Neural progenitor cell (in vitro differentiated cells): ENCODE results near the gene ARID5B. TPM values are rescaled to one million over a fixed set of nuclear protein-coding genes. Genes with fewer than 3 reads are reported as not detected.
"Not testable (repeated sequence)": the region's sequence is repeated elsewhere in the genome, so short reads cannot be mapped to it uniquely, and the experiment has no call there.

Experiments used
- DNase-seq: peaks from one replicate; pipeline ENCODE4 v3.0.0-alpha.2; 2016; ENCODE audit warnings: low spot score
- H2AFZ ChIP-seq: fragments of 200-600 bp; sonication (generic); replicated peaks from 2 replicates; pipeline ENCODE4 v1.6.1; 2016; ENCODE audit warnings: antibody characterized with exemption
- H3F3A ChIP-seq: fragments of 200-600 bp; sonication (generic); 2 replicates; pipeline ENCODE4 v1.6.1; 2016; ENCODE audit warnings: antibody characterized with exemption, low read depth
- H3K27ac ChIP-seq: fragments of 200-600 bp; sonication (generic); 2 replicates; pipeline ENCODE4 v1.5.1; 2016; ENCODE audit warnings: mild to moderate bottlenecking
- H3K27me3 ChIP-seq: fragments of 200-600 bp; sonication (generic); 2 replicates; pipeline ENCODE4 v1.6.1; 2016; ENCODE audit warnings: mild to moderate bottlenecking, moderate library complexity
- H3K36me3 ChIP-seq: fragments of 200-600 bp; sonication (generic); 2 replicates; pipeline ENCODE4 v1.5.1; 2016
- H3K4me1 ChIP-seq: fragments of 200-600 bp; sonication (generic); 2 replicates; pipeline ENCODE4 v1.6.1; 2016; ENCODE audit warnings: mixed run types
- H3K4me2 ChIP-seq: fragments of 200-600 bp; sonication (generic); 2 replicates; pipeline ENCODE4 v1.6.1; 2016
- H3K4me3 ChIP-seq: fragments of 200-600 bp; sonication (generic); 2 replicates; pipeline ENCODE4 v1.5.1; 2016
- H3K79me2 ChIP-seq: fragments of 200-600 bp; sonication (generic); 2 replicates; pipeline ENCODE4 v1.6.1; 2016; ENCODE audit warnings: low read depth
- H3K9ac ChIP-seq: fragments of 200-600 bp; sonication (generic); 2 replicates; pipeline ENCODE4 v1.6.1; 2016
- H3K9me3 ChIP-seq: fragments of 200-600 bp; sonication (generic); 2 replicates; pipeline ENCODE4 v1.5.1; 2016; ENCODE audit warnings: low read depth
- H4K20me1 ChIP-seq: fragments of 200-600 bp; sonication (generic); 2 replicates; pipeline ENCODE4 v1.6.1; 2016; ENCODE audit warnings: low read depth
- H3K27ac Mint-ChIP-seq: 3 replicates; pipeline ENCODE4 v1.8.0; 2021; ENCODE audit warnings: mixed read lengths
- H3K27me3 Mint-ChIP-seq: 2 replicates; pipeline ENCODE4 v1.8.0; 2022; ENCODE audit warnings: low read depth, mild to moderate bottlenecking, inconsistent platforms, moderate library complexity, mixed read lengths; ENCODE audit not compliant: insufficient read depth
- H3K36me3 Mint-ChIP-seq: 3 replicates; pipeline ENCODE4 v1.8.0; 2021; ENCODE audit warnings: mixed read lengths
- H3K4me1 Mint-ChIP-seq: 3 replicates; pipeline ENCODE4 v1.8.0; 2021; ENCODE audit warnings: mixed read lengths
- H3K4me3 Mint-ChIP-seq: 3 replicates; pipeline ENCODE4 v1.8.0; 2021; ENCODE audit warnings: mild to moderate bottlenecking, moderate library complexity, mixed read lengths
- H3K9me3 Mint-ChIP-seq: 3 replicates; pipeline ENCODE4 v1.8.0; 2020; ENCODE audit warnings: mixed read lengths
- CTCF ChIP-seq: fragments of 200-600 bp; sonication (generic); IDR thresholded peaks from 2 replicates; pipeline ENCODE4 v1.5.1; 2017; ENCODE audit warnings: antibody characterized with exemption, mild to moderate bottlenecking
- EZH2 ChIP-seq: fragments of 200-600 bp; sonication (generic); IDR thresholded peaks from 2 replicates; pipeline ENCODE4 v1.6.1; 2017; ENCODE audit warnings: antibody characterized with exemption, mild to moderate bottlenecking, moderate library complexity
- EZH2phosphoT487 ChIP-seq: fragments of 200-600 bp; sonication (generic); IDR thresholded peaks from 2 replicates; pipeline ENCODE4 v1.6.1; 2017; ENCODE audit warnings: antibody characterized with exemption
- total RNA-seq: library from RNA; depleted of rRNA; stranded (reverse); fragments of >200 nt; gene quantifications from 2 replicates; pipeline ENCODE4 v1.2.3, GENCODE V29; 2015; ENCODE audit warnings: low replicate concordance

Gene ARID5B
- total RNA-seq, 1 donor from 2014 or later: 1.5 TPM

- TF ChIP-seq EZH2phosphoT487: no peak
- TF ChIP-seq CTCF: no peak
- no peak for TF ChIP-seq EZH2
- H3K4me1 ChIP-seq: peaks cover 5% of the 10 kb centered on the region
- Mint-ChIP-seq H3K4me1 (peaks cover 6% of the 10 kb centered on the region), H3K27ac (no peak overlapping the region), H3K4me3 (no peak overlapping the region), H3K27me3 (no peaks in the 10 kb centered on the region), H3K36me3 (no peaks in the 10 kb centered on the region), H3K9me3 (no peaks in the 10 kb centered on the region)
- no peaks in the 10 kb centered on the region for H3K36me3 ChIP-seq
- H3F3A ChIP-seq: no peaks in the 10 kb centered on the region
- no peaks in the 10 kb centered on the region for H4K20me1 ChIP-seq
- no peaks in the 10 kb centered on the region for H3K27me3 ChIP-seq
- no peak overlapping the region for H3K4me3 ChIP-seq
- no peak for DNase-seq
- H3K79me2 ChIP-seq: no peaks in the 10 kb centered on the region
- no peak overlapping the region for H3K9ac ChIP-seq
- H3K27ac ChIP-seq: no peak overlapping the region
- H3K4me2 ChIP-seq: no peak overlapping the region
- no peak overlapping the region for H2AFZ ChIP-seq
- no peaks in the 10 kb centered on the region for H3K9me3 ChIP-seq
Measured at GRCh38 chr10:61866700-61867368, 34.7 kb upstream of the ARID5B start.

GRCh38 chr10:61867374-61867773, 34.1 kb upstream of the ARID5B start:
- not testable (repeated sequence) for H3K9ac ChIP-seq, H3K27me3 ChIP-seq, H3K4me2 ChIP-seq, H3K36me3 ChIP-seq, H3K4me1 ChIP-seq, H2AFZ ChIP-seq, H3K4me3 Mint-ChIP-seq, DNase-seq, H3K27ac ChIP-seq, H3K36me3 Mint-ChIP-seq, H3K4me3 ChIP-seq, H3F3A ChIP-seq, H3K9me3 ChIP-seq, H4K20me1 ChIP-seq, H3K4me1 Mint-ChIP-seq, H3K27me3 Mint-ChIP-seq, H3K79me2 ChIP-seq, H3K9me3 Mint-ChIP-seq, H3K27ac Mint-ChIP-seq

- not testable (repeated sequence) for H3K27me3 Mint-ChIP-seq, H3K9me3 Mint-ChIP-seq
Measured at GRCh38 chr10:61867817-61868216, 33.7 kb upstream of the ARID5B start.

DNA sequence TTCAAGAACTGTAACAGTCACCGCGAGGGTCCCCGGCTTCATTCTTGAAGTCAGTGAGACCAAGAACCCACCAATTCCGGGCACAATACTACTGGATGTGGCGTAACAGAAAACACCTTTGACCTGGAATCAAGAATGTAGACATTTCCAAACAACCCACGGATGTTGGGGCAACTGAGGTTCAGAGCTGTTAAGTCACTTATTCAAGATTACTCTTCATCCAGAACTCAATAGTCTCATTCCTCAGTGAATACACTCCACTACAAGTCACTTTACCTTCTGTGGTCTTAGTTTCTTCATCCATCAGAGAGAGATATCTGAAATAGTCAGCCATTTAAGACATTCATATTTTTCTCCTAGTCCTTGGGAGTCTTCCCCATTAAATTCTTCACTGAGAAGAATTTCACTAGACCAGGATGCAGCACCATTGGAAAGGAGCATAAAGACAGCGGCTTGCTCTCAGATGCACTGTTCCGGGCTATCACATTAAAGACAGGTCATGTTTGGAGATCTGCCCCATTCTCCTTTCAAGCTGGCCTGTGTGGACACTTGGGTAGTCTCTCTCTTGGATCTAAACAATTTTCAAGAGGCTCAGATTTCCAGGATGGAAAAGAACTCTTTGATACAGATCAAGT, 32.3 kb upstream of the ARID5B start:
- Histone ChIP-seq H3K27me3 (no peaks in the 10 kb centered on the region), H3K36me3 (no peaks in the 10 kb centered on the region), H2AFZ (no peak overlapping the region), H3K27ac (no peak overlapping the region), H3K4me1 (peaks cover 5% of the 10 kb centered on the region), H4K20me1 (no peaks in the 10 kb centered on the region), H3K9ac (no peak overlapping the region), H3K79me2 (no peaks in the 10 kb centered on the region), H3F3A (no peaks in the 10 kb centered on the region), H3K4me2 (no peak overlapping the region), H3K4me3 (no peak overlapping the region), H3K9me3 (no peaks in the 10 kb centered on the region)
- peaks cover 6% of the 10 kb centered on the region for H3K4me1 Mint-ChIP-seq
- no peak overlapping the region for H3K27ac Mint-ChIP-seq
- H3K27me3 Mint-ChIP-seq: no peaks in the 10 kb centered on the region
- H3K4me3 Mint-ChIP-seq: no peak overlapping the region
- H3K36me3 Mint-ChIP-seq: no peaks in the 10 kb centered on the region
- no peak for DNase-seq
- H3K9me3 Mint-ChIP-seq: no peaks in the 10 kb centered on the region
- TF ChIP-seq EZH2 (no peak), CTCF (no peak), EZH2phosphoT487 (no peak)

More at GRCh38 chr10:61867817-61868216, 33.7 kb upstream of the ARID5B start:
- not testable (repeated sequence) for H3K4me3 Mint-ChIP-seq, H3K9me3 ChIP-seq, H3K79me2 ChIP-seq, H3K27ac Mint-ChIP-seq, H3K4me1 Mint-ChIP-seq, H3K36me3 Mint-ChIP-seq, H3K9ac ChIP-seq, H3K4me3 ChIP-seq, H2AFZ ChIP-seq, H4K20me1 ChIP-seq, H3K27me3 ChIP-seq, H3K4me1 ChIP-seq, H3K4me2 ChIP-seq, H3F3A ChIP-seq, H3K36me3 ChIP-seq, DNase-seq, H3K27ac ChIP-seq
